Astrocyte of the cerebellum (primary cell): ENCODE results near the gene GPAT3.

Experiments
- DNase-seq: peaks from one replicate; pipeline ENCODE4 v3.0.0-alpha.2; 2011; ENCODE audit warnings: low read depth
- H3K4me3 ChIP-seq: 2 replicates; pipeline ENCODE4 v1.5.1; 2011; ENCODE audit warnings: mild to moderate bottlenecking, low read depth, low read length, moderate library complexity
- CTCF ChIP-seq: IDR thresholded peaks from 2 replicates; pipeline ENCODE4 v1.5.1; 2012; ENCODE audit warnings: low read length, low read depth, moderate library complexity, mild to moderate bottlenecking; ENCODE audit errors: missing control alignments
- in situ Hi-C: cut with HindIII; loops from 2 replicates; pipeline ENCODE4 v1.10.0; 2017; ENCODE audit warnings: low sequenced_read_pairs

Gene GPAT3

GRCh38 chr4:83609365-83609764 lies 73.5 kb downstream of the GPAT3 start:
- H3K4me3 ChIP-seq, result no peak overlapping the region
- no peak for DNase-seq
- in situ Hi-C loops, result no loop called here
- TF ChIP-seq CTCF, result no peak

DNA sequence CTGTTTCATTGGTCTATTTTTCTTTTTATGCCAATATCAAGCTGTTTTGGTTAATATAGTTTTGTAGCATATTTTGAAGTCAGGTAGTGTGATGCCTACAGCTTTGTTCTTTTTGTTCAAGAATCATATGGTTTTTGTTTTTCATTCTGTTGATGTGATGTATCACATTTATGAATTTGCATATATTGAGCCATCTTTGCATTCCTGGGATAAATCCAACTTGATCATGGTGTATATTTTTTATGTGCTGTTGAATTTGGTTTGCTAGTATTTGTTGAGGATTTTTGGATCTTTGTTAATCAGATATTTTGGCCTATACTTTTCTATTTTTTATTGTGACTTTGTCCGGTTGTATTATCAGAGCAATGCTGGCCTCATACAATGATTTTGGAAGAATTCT lies 74.8 kb downstream of the GPAT3 start:
- in situ Hi-C loops, result no loop called here
- H3K4me3 ChIP-seq, result no peak overlapping the region
- no peak for DNase-seq
- no peak for TF ChIP-seq CTCF

DNA sequence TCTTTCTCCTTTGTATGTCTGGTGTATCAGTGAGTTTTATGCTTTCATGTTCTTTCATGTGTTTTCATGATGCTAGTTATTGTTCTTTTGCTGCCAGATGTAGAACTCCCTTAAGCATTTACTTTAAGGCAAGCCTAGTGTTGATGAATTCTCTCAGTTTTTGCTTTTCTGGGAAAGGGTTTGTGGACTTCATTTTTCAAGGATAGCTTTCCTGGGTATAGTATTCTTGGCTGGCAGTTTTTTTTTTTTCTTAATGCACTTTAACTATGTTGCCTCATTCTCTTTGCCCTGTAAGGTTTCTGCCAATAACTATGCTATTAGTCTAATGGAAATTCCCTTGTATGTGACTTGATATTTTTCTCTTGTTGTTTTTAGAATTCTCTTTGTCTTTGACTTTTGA lies 77.1 kb downstream of the GPAT3 start:
- no peak for TF ChIP-seq CTCF
- no peak overlapping the region for H3K4me3 ChIP-seq
- in situ Hi-C loops, result no loop called here
- no peak for DNase-seq

GRCh38 chr4:83613994-83614393 lies 78.1 kb downstream of the GPAT3 start:
- TF ChIP-seq CTCF, result no peak
- H3K4me3 ChIP-seq, result no peak overlapping the region
- no peak for DNase-seq
- in situ Hi-C loops, result no loop called here

DNA sequence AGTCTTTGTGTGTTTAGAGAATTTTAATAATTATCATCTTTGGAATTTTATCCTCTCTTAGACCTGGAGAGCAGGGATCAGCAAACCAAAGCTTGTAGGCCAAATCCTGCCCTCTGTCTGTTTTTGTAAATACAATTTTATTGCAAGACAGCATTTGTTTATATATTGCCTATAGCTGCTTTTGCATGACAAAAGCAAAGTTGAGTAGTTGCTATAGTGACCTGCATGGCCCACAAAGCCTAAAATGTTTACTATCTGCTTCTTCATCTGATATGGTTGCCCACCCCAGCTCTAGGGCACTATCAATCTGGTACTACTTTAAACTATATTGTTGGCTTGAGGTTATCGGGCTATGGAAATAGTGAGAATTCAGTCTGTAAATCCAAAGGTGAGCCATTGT lies 80.3 kb downstream of the GPAT3 start:
- in situ Hi-C loops, result no loop called here
- DNase-seq, result no peak
- H3K4me3 ChIP-seq, result no peak overlapping the region
- no peak for TF ChIP-seq CTCF

GRCh38 chr4:83617371-83618035 lies 81.6 kb downstream of the GPAT3 start:
- H3K4me3 ChIP-seq, result no peak overlapping the region
- no peak for DNase-seq
- in situ Hi-C loops, result no loop called here
- TF ChIP-seq CTCF, result no peak

GRCh38 chr4:83618431-83618830 lies 82.5 kb downstream of the GPAT3 start:
- in situ Hi-C loops, result no loop called here
- no peak for TF ChIP-seq CTCF
- H3K4me3 ChIP-seq, result no peak overlapping the region
- DNase-seq, result peak; percentile 19
